Endothelial cell of umbilical vein (primary cell): ENCODE measurements around the gene GUCY2D. TPM values are rescaled to one million over a fixed set of nuclear protein-coding genes. Genes with fewer than 3 reads are reported as not detected.

Experiments
- BruUV-seq: library from RNA; stranded (reverse); fragments of 400-500 nt; replicated peaks from 2 replicates; lab custom pipeline; 2021; lab: Mats Ljungman, UMichigan
- CTCF ChIA-PET: fragments of 300-600, 350-600 bp; sonication (Branson Sonifier 250); formaldehyde crosslinking; loops from one replicate; lab custom pipeline; 2021; ENCODE audit warnings: antibody characterized with exemption, inconsistent platforms; lab: Charles Lee
- POLR2A ChIA-PET: fragments of 300-600, 350-600 bp; sonication (Branson Sonifier 250); formaldehyde crosslinking; loops from one replicate; lab custom pipeline; 2021; ENCODE audit warnings: antibody characterized with exemption, inconsistent platforms; lab: Charles Lee
- DNase-seq: peaks from one replicate; pipeline ENCODE4 v3.0.0-alpha.2; 2011; ENCODE audit warnings: low read depth, low spot score
- FAIRE-seq: peaks from 2 replicates; lab custom pipeline; 2011; peaks lifted over from hg19 to GRCh38; lab: Jason Lieb, UNC
- H2AFZ ChIP-seq: 2 replicates; pipeline ENCODE4 v1.6.0; 2012; ENCODE audit warnings: low read depth, low read length, control low read depth, inconsistent platforms
- H3K27ac ChIP-seq: 2 replicates; pipeline ENCODE4 v1.5.1; 2011; ENCODE audit warnings: low read depth, mild to moderate bottlenecking, control low read depth, low read length, moderate library complexity; ENCODE audit not compliant: insufficient read depth
- H3K27me3 ChIP-seq, 2 experiments: 2 replicates each; pipeline versions ENCODE4 v1.6.0 to v1.6.1; 2011; ENCODE audit warnings: low read length in 2 of 2, mixed read lengths in 1 of 2; ENCODE audit not compliant: control insufficient read depth in 2 of 2, insufficient read depth in 2 of 2
- H3K36me3 ChIP-seq, 2 experiments: 2 replicates in 1 of 2; 3 replicates in 1 of 2; pipeline ENCODE4 v1.5.1; 2011; ENCODE audit warnings: low read length in 2 of 2, mild to moderate bottlenecking in 1 of 2, moderate library complexity in 1 of 2; ENCODE audit not compliant: control insufficient read depth in 2 of 2, insufficient read depth in 2 of 2; ENCODE audit errors: extremely low read depth in 1 of 2
- H3K4me1 ChIP-seq: 3 replicates; pipeline ENCODE4 v1.5.1; 2011; ENCODE audit warnings: mild to moderate bottlenecking, low read length; ENCODE audit not compliant: control insufficient read depth, insufficient read depth; ENCODE audit errors: extremely low read depth
- H3K4me2 ChIP-seq: 2 replicates; pipeline ENCODE4 v1.6.1; 2011; ENCODE audit warnings: low read length, control low read depth, mixed read lengths; ENCODE audit not compliant: insufficient read depth
- H3K4me3 ChIP-seq, 3 experiments: fragments of 200-600 bp in 1 of 3; sonication (generic), shearing (Covaris generic) in 1 of 3; replicated peaks in 1 of 3; 2 replicates each; pipeline ENCODE4 v1.5.1; 2011 to 2016; ENCODE audit warnings: control low read depth in 3 of 3, low read length in 3 of 3, mild to moderate bottlenecking in 2 of 3, inconsistent platforms in 1 of 3, low read depth in 1 of 3, moderate library complexity in 1 of 3; ENCODE audit not compliant: insufficient read depth in 1 of 3
- H3K79me2 ChIP-seq: 2 replicates; pipeline ENCODE4 v1.6.0; 2012; ENCODE audit warnings: low read length, inconsistent platforms; ENCODE audit not compliant: control insufficient read depth, insufficient read depth
- H3K9ac ChIP-seq: replicated peaks from 2 replicates; pipeline ENCODE3; 2011; ENCODE audit warnings: low read length, control low read depth; ENCODE audit not compliant: insufficient read depth; ENCODE audit errors: extremely low read depth
- H3K9me1 ChIP-seq: replicated peaks from 3 replicates; pipeline ENCODE4 v1.6.0; 2011; ENCODE audit warnings: mild to moderate bottlenecking, low read length; ENCODE audit not compliant: control insufficient read depth, insufficient read depth; ENCODE audit errors: extremely low read depth
- H3K9me3 ChIP-seq: replicated peaks from 2 replicates; pipeline ENCODE4 v1.5.1; 2012; ENCODE audit warnings: low read length, inconsistent platforms; ENCODE audit not compliant: control insufficient read depth, insufficient read depth
- H4K20me1 ChIP-seq: replicated peaks from 2 replicates; pipeline ENCODE3; 2011; ENCODE audit warnings: mild to moderate bottlenecking, low read length; ENCODE audit not compliant: control insufficient read depth, insufficient read depth; ENCODE audit errors: extremely low read depth
- FOS ChIP-seq: IDR thresholded peaks from 2 replicates; pipeline ENCODE4 v1.6.1; 2011; ENCODE audit warnings: mild to moderate bottlenecking, low read length, moderate library complexity, borderline replicate concordance; ENCODE audit not compliant: insufficient read depth
- GATA2 ChIP-seq: IDR thresholded peaks from 2 replicates; pipeline ENCODE4 v1.7.0; 2011; ENCODE audit warnings: low read depth, mild to moderate bottlenecking, moderate library complexity, mixed read lengths, low read length; ENCODE audit not compliant: insufficient read length, insufficient read depth
- JUN ChIP-seq: IDR thresholded peaks from 2 replicates; pipeline ENCODE4 v1.6.1; 2011; ENCODE audit warnings: borderline replicate concordance, low read depth; ENCODE audit not compliant: insufficient read length, insufficient read depth
- POLR2A ChIP-seq: IDR thresholded peaks from 2 replicates; pipeline ENCODE4 v1.6.1; 2012; ENCODE audit warnings: low read depth, mild to moderate bottlenecking, control low read depth, low read length
- dilution Hi-C: fragments of 300-500 bp; cut with MboI; formaldehyde crosslinking; loops from one replicate; pipeline ENCODE4 v1.15.0; 2019; ENCODE audit warnings: low sequenced_read_pairs; ENCODE audit not compliant: extremely low pct_ligation_motif_present
- intact Hi-C: fragments of 100-400 bp; cut with micrococcal nuclease; formaldehyde crosslinking; loops from one replicate; pipeline ENCODE4 v1.10.0; 2022
- polyA plus RNA-seq, 4 experiments: library from polyadenylated mRNA; depleted of rRNA in 3 of 4; stranded (reverse) in 3 of 4; unstranded in 1 of 4; fragments of >200 nt; gene quantifications; 2 replicates each; pipeline versions ENCODE4 v1.2.1 to v1.2.3, GENCODE V29; 2011 to 2012; ENCODE audit warnings: missing spikeins in 1 of 4
- total RNA-seq: library from RNA; stranded (reverse); gene quantifications from 2 replicates; pipeline ENCODE4 v1.2.3, GENCODE V29; 2021
- TF ChIP-seq, protein P1 (sequence below): IDR thresholded peaks from 2 replicates; pipeline ENCODE4 v1.6.1; 2011; ENCODE audit not compliant: insufficient read depth, insufficient read length
- TF ChIP-seq, protein P2 (sequence below), 2 donors: IDR thresholded peaks; 1 replicate in 1 of 2; 2 replicates in 1 of 2; pipeline ENCODE4 v1.5.1; 2011; ENCODE audit warnings: low read length in 2 of 2, mild to moderate bottlenecking in 2 of 2, moderate library complexity in 2 of 2, control low read depth in 1 of 2, inconsistent platforms in 1 of 2, low read depth in 1 of 2; ENCODE audit not compliant: insufficient read depth in 1 of 2; ENCODE audit errors: extremely low read depth in 1 of 2

Gene GUCY2D
- total and polyA plus RNA-seq, 2 donors (not counting 3 experiments of a cell fraction or from before 2014, with no cell fraction given), result not detected

DNA sequence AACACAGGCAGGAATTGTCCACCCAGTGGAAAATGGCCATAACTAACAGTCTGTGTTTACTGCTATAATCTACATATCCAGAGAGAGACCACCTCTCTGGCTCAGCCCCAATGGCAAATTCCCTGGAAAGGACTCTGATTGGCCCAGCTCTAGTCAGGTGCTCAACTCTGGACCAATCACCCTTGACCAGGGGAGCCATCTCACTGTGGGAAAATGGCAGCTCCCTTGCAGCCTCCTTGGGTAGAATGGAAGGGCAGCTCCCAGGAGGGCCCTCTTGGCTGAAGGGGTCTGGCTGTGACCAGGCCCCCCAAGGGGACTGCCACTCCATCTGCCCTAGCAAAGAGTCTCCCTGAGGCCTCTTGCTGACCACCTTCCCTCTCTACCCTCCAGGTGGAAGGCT lies 39.6 kb downstream of the GUCY2D start:
- dilution Hi-C loops, result no loop called here
- Histone ChIP-seq H3K9ac (no peak overlapping the region), H3K9me3 (no peaks in the 10 kb centered on the region), H3K4me1 (no peaks in the 10 kb centered on the region), H4K20me1 (no peaks in the 10 kb centered on the region), H3K4me2 (no peak overlapping the region), H3K27me3 (peaks cover 9 to 14% of the 10 kb centered on the region in 2 experiments), H3K36me3 (no peaks in the 10 kb centered on the region), H2AFZ (no peak overlapping the region), H3K4me3 (no peak overlapping the region), H3K79me2 (no peaks in the 10 kb centered on the region), H3K27ac (no peak overlapping the region), H3K9me1 (no peaks in the 10 kb centered on the region)
- no TSS peak for BruUV-seq
- TF ChIP-seq JUN, result no peak
- no peak for TF ChIP-seq FOS
- no peak for TF ChIP-seq GATA2
- TF ChIP-seq, protein P1, sequence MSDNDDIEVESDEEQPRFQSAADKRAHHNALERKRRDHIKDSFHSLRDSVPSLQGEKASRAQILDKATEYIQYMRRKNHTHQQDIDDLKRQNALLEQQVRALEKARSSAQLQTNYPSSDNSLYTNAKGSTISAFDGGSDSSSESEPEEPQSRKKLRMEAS, result no peak
- TF ChIP-seq, protein P2, sequence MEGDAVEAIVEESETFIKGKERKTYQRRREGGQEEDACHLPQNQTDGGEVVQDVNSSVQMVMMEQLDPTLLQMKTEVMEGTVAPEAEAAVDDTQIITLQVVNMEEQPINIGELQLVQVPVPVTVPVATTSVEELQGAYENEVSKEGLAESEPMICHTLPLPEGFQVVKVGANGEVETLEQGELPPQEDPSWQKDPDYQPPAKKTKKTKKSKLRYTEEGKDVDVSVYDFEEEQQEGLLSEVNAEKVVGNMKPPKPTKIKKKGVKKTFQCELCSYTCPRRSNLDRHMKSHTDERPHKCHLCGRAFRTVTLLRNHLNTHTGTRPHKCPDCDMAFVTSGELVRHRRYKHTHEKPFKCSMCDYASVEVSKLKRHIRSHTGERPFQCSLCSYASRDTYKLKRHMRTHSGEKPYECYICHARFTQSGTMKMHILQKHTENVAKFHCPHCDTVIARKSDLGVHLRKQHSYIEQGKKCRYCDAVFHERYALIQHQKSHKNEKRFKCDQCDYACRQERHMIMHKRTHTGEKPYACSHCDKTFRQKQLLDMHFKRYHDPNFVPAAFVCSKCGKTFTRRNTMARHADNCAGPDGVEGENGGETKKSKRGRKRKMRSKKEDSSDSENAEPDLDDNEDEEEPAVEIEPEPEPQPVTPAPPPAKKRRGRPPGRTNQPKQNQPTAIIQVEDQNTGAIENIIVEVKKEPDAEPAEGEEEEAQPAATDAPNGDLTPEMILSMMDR (IDR thresholded peaks at IDR 0.05; ENCODE audit: extremely low read depth in 1 of 2, insufficient read depth in 1 of 2, low read depth in 1 of 2, low read length in 2 of 2), result no peak
- TF ChIP-seq POLR2A, result no peak
- DNase-seq (no peak), FAIRE-seq (no peak)
- CTCF ChIA-PET, result interaction anchor here (0.6 to 3.8 kb wide), 49 partner anchors 9 to 527 kb away, joined by 3 to 48 read pairs (median 5); partner anchors contain the start of genes CNTROB, DNAH2, GUCY2D and RNF227
- intact Hi-C loops, result loop anchor here (1.0 kb wide), 2 partner anchors 129 to 299 kb away; no protein-coding TSS in a partner anchor
- POLR2A ChIA-PET, result no interaction called here
